HepG2 (cell line): ENCODE data around the gene LRRC10B. TPM values are rescaled to one million over a fixed set of nuclear protein-coding genes. Genes with fewer than 3 reads are reported as not detected.

ENCODE experiments used
- ARHGAP35 ChIP-seq: sonication (generic); formaldehyde crosslinking; IDR thresholded peaks from 2 replicates; pipeline ENCODE4 v1.9.0; 2022; ENCODE audit warnings: mild to moderate bottlenecking, inconsistent platforms, moderate library complexity, missing genetic modification reagents, borderline replicate concordance
- BCL6 ChIP-seq: IDR thresholded peaks from 2 replicates; pipeline ENCODE4 v1.6.1; 2016; ENCODE audit warnings: missing genetic modification reagents, missing compliant biosample characterization
- NAIF1 ChIP-seq: sonication (generic); formaldehyde crosslinking; IDR thresholded peaks from 2 replicates; pipeline ENCODE4 v1.5.0; 2020; ENCODE audit warnings: mild to moderate bottlenecking, missing genetic modification reagents, borderline replicate concordance
- RFXANK ChIP-seq: IDR thresholded peaks from 2 replicates; pipeline ENCODE4 v1.6.1; 2016
- SMAD9 ChIP-seq: sonication (generic); formaldehyde crosslinking; IDR thresholded peaks from 2 replicates; pipeline ENCODE4 v1.5.1; 2020; ENCODE audit warnings: mild to moderate bottlenecking, missing genetic modification reagents
- TMF1 ChIP-seq: sonication (generic); formaldehyde crosslinking; IDR thresholded peaks from 2 replicates; pipeline ENCODE4 v1.8.1; 2022; ENCODE audit warnings: low read depth, missing genetic modification reagents
- ZFP37 ChIP-seq: sonication (generic); formaldehyde crosslinking; IDR thresholded peaks from 2 replicates; pipeline ENCODE4 v1.4.0; 2020; ENCODE audit warnings: missing genetic modification reagents, borderline replicate concordance
- polyA plus RNA-seq, 8 experiments: library from polyadenylated mRNA; depleted of rRNA in 3 of 8; stranded (reverse) in 7 of 8; unstranded in 1 of 8; fragments of >200 nt; fragmentation: Illumina TruSeq in 4 of 8; extraction: Trizol in 4 of 8; gene quantifications; 2 replicates each; pipeline versions ENCODE4 v1.2.1 to v1.2.3, GENCODE V29; 2011 to 2016; ENCODE audit warnings: low read depth in 4 of 8, missing spikeins in 1 of 8, mixed read lengths in 1 of 8; ENCODE audit not compliant: insufficient read depth in 1 of 8
- total RNA-seq, 5 experiments: library from RNA; depleted of rRNA; stranded (reverse); fragments of >200 nt; fragmentation: Illumina TruSeq; extraction: Trizol; gene quantifications; 2 replicates each; pipeline ENCODE4 v1.2.3, GENCODE V29; 2016; ENCODE audit warnings: low read depth in 1 of 5
- TF ChIP-seq, protein P1 (sequence below): sonication (generic); formaldehyde crosslinking; IDR thresholded peaks from 2 replicates; pipeline ENCODE4 v1.8.0; 2022; ENCODE audit warnings: missing genetic modification reagents, mild to moderate bottlenecking, borderline replicate concordance
- TF ChIP-seq, protein P2 (sequence below): sonication (generic); formaldehyde crosslinking; conservative IDR thresholded peaks from 2 replicates; pipeline ENCODE4 v1.8.0; 2022; ENCODE audit warnings: low read depth, missing genetic modification reagents
- TF ChIP-seq, protein P3 (sequence below): sonication (generic); formaldehyde crosslinking; IDR thresholded peaks from one replicate; pipeline ENCODE4 v1.5.1; 2020; ENCODE audit warnings: mild to moderate bottlenecking, missing genetic modification reagents; ENCODE audit errors: not compliant biosample characterization
- TF ChIP-seq, protein P4 (sequence below): sonication (generic); formaldehyde crosslinking; IDR thresholded peaks from 2 replicates; pipeline ENCODE4 v1.9.0; 2021; ENCODE audit warnings: missing genetic modification reagents, mild to moderate bottlenecking, borderline replicate concordance
- TF ChIP-seq, protein P5 (sequence below): sonication (generic); formaldehyde crosslinking; IDR thresholded peaks from 2 replicates; pipeline ENCODE4 v1.4.0; 2020; ENCODE audit warnings: missing genetic modification reagents

The LRRC10B gene
- total and polyA plus RNA-seq, 2 of the 13 experiments (the other 11 are each of a cell fraction or from before 2014, with no cell fraction given), result not detected

DNA sequence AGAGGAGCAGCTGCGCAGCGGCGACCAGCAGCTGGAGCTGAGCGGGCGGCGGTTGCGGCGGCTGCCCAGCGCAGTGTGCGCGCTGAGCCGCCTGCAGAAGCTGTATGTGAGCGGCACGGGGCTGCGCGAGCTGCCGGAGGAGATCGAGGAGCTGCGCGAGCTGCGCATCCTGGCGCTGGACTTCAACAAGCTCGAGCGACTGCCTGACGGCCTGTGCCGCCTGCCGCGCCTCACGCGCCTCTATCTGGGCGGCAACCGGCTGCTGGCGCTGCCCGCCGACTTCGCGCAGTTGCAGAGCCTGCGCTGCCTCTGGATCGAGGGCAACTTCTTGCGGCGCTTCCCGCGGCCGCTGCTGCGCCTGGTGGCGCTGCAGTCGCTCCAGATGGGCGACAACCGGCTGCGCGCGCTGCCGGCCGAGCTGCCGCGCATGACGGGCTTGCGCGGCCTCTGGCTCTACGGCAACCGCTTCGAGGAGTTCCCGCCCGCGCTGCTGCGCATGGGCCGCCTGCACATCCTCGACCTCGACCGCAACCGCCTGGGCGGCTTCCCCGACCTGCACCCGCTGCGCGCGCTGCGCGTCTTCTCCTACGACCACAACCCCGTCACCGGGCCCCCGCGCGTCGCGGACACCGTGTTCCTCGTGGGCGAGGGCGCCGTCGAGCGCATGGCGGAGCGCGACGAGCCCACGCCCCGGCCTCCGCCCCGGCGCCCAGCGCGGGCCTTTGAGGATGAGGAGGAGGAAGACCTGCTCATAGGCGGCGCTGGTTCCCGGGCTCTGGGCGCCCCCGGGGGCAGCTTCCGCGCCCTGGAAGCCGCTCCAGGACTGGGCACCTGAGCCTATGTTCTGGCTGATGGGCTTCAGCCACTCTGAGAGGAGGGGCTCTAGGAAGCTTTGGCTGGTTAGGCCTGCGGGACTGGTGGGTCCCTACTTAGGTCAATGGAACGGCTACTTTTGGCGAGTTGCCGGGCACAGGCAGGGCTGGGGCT lies 787 bp downstream of the LRRC10B start (continued):
- TF ChIP-seq, protein P1, sequence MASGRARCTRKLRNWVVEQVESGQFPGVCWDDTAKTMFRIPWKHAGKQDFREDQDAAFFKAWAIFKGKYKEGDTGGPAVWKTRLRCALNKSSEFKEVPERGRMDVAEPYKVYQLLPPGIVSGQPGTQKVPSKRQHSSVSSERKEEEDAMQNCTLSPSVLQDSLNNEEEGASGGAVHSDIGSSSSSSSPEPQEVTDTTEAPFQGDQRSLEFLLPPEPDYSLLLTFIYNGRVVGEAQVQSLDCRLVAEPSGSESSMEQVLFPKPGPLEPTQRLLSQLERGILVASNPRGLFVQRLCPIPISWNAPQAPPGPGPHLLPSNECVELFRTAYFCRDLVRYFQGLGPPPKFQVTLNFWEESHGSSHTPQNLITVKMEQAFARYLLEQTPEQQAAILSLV (CRISPR knock-in tag), result peak; percentile 51; the same call in 1 of the 2 replicates
- TF ChIP-seq TMF1 (peak; percentile 88), ARHGAP35 (CRISPR knock-in tag) (no peak), NAIF1 (no peak), BCL6 (CRISPR knock-in tag) (0 out of 2 replicates have a peak, but pooled peaks have one; percentile 29), SMAD9 (CRISPR knock-in tag) (peak; percentile 88; the same call in 1 of the 2 replicates), RFXANK (CRISPR knock-in tag) (no peak), ZFP37 (CRISPR knock-in tag) (no peak; the same call in 1 of the 2 replicates)
- TF ChIP-seq, protein P2, sequence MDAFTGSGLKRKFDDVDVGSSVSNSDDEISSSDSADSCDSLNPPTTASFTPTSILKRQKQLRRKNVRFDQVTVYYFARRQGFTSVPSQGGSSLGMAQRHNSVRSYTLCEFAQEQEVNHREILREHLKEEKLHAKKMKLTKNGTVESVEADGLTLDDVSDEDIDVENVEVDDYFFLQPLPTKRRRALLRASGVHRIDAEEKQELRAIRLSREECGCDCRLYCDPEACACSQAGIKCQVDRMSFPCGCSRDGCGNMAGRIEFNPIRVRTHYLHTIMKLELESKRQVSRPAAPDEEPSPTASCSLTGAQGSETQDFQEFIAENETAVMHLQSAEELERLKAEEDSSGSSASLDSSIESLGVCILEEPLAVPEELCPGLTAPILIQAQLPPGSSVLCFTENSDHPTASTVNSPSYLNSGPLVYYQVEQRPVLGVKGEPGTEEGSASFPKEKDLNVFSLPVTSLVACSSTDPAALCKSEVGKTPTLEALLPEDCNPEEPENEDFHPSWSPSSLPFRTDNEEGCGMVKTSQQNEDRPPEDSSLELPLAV (CRISPR knock-in tag), result no peak
- TF ChIP-seq, protein P3, sequence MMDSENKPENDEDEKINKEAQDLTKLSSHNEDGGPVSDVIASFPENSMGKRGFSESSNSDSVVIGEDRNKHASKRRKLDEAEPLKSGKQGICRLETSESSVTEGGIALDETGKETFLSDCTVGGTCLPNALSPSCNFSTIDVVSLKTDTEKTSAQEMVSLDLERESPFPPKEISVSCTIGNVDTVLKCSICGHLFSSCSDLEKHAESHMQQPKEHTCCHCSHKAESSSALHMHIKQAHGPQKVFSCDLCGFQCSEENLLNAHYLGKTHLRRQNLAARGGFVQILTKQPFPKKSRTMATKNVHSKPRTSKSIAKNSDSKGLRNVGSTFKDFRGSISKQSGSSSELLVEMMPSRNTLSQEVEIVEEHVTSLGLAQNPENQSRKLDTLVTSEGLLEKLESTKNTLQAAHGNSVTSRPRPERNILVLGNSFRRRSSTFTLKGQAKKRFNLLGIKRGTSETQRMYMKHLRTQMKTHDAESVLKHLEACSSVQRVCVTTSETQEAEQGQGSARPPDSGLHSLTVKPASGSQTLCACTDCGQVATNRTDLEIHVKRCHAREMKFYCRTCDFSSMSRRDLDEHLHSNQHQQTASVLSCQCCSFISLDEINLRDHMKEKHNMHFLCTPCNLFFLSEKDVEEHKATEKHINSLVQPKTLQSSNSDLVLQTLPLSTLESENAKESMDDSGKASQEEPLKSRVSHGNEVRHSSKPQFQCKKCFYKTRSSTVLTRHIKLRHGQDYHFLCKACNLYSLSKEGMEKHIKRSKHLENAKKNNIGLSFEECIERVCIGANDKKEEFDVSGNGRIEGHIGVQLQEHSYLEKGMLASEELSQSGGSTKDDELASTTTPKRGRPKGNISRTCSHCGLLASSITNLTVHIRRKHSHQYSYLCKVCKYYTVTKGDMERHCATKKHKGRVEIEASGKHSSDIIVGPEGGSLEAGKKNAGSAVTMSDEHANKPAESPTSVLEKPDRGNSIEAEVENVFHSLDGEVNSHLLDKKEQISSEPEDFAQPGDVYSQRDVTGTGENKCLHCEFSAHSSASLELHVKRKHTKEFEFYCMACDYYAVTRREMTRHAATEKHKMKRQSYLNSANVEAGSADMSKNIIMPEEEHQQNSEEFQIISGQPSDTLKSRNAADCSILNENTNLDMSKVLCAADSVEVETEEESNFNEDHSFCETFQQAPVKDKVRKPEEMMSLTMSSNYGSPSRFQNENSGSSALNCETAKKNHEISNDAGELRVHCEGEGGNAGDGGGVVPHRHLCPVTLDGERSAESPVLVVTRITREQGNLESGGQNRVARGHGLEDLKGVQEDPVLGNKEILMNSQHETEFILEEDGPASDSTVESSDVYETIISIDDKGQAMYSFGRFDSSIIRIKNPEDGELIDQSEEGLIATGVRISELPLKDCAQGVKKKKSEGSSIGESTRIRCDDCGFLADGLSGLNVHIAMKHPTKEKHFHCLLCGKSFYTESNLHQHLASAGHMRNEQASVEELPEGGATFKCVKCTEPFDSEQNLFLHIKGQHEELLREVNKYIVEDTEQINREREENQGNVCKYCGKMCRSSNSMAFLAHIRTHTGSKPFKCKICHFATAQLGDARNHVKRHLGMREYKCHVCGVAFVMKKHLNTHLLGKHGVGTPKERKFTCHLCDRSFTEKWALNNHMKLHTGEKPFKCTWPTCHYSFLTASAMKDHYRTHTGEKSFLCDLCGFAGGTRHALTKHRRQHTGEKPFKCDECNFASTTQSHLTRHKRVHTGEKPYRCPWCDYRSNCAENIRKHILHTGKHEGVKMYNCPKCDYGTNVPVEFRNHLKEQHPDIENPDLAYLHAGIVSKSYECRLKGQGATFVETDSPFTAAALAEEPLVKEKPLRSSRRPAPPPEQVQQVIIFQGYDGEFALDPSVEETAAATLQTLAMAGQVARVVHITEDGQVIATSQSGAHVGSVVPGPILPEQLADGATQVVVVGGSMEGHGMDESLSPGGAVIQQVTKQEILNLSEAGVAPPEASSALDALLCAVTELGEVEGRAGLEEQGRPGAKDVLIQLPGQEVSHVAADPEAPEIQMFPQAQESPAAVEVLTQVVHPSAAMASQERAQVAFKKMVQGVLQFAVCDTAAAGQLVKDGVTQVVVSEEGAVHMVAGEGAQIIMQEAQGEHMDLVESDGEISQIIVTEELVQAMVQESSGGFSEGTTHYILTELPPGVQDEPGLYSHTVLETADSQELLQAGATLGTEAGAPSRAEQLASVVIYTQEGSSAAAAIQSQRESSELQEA (CRISPR knock-in tag), result no peak
- TF ChIP-seq, protein P4, sequence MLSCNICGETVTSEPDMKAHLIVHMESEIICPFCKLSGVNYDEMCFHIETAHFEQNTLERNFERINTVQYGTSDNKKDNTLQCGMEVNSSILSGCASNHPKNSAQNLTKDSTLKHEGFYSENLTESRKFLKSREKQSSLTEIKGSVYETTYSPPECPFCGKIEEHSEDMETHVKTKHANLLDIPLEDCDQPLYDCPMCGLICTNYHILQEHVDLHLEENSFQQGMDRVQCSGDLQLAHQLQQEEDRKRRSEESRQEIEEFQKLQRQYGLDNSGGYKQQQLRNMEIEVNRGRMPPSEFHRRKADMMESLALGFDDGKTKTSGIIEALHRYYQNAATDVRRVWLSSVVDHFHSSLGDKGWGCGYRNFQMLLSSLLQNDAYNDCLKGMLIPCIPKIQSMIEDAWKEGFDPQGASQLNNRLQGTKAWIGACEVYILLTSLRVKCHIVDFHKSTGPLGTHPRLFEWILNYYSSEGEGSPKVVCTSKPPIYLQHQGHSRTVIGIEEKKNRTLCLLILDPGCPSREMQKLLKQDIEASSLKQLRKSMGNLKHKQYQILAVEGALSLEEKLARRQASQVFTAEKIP (CRISPR knock-in tag), result no peak
- TF ChIP-seq, protein P5, sequence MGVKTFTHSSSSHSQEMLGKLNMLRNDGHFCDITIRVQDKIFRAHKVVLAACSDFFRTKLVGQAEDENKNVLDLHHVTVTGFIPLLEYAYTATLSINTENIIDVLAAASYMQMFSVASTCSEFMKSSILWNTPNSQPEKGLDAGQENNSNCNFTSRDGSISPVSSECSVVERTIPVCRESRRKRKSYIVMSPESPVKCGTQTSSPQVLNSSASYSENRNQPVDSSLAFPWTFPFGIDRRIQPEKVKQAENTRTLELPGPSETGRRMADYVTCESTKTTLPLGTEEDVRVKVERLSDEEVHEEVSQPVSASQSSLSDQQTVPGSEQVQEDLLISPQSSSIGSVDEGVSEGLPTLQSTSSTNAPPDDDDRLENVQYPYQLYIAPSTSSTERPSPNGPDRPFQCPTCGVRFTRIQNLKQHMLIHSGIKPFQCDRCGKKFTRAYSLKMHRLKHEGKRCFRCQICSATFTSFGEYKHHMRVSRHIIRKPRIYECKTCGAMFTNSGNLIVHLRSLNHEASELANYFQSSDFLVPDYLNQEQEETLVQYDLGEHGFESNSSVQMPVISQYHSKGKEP, result no peak
